ENCODE measurements around the gene PTGDR2. TPM values are rescaled to one million over a fixed set of nuclear protein-coding genes. Genes with fewer than 3 reads are reported as not detected.

PTGDR2 gene
- total RNA-seq, 4 donors from 2014 or later: 0.31 to 2.7 (median 0.85) TPM; not detected in 1

DNA sequence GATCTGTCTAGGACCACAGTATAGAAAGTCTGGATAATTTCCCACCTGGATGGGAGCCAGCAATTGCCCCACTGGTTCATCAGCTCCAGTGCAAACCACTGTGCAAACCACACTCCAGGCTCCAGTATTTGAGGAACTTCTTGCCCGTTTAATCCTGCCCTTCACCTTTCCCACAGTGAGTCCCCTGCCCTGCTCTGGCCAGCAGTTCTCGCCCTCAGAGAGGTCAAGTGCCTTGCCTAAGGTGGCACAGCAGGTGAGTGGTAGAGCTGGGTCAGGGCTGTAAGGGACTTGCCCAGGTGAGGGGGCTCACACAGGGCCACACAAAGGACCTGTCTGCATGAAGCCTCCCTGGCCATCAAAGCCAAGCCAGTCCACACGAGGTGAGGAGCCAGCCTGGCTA is 46.5 kb downstream of the PTGDR2 start:
- Histone ChIP-seq H3K27me3 (peaks cover 0 to 18% (median 0%) of the 10 kb centered on the region in 4 donors), H3K27ac (no peak overlapping the region), H3K9me3 (no peaks in the 10 kb centered on the region), H3K36me3 (no peaks in the 10 kb centered on the region), H3K4me3 (no peak overlapping the region), H3K4me1 (peaks cover 0 to 6% (median 0%) of the 10 kb centered on the region in 3 donors)
- TF ChIP-seq, protein P1, sequence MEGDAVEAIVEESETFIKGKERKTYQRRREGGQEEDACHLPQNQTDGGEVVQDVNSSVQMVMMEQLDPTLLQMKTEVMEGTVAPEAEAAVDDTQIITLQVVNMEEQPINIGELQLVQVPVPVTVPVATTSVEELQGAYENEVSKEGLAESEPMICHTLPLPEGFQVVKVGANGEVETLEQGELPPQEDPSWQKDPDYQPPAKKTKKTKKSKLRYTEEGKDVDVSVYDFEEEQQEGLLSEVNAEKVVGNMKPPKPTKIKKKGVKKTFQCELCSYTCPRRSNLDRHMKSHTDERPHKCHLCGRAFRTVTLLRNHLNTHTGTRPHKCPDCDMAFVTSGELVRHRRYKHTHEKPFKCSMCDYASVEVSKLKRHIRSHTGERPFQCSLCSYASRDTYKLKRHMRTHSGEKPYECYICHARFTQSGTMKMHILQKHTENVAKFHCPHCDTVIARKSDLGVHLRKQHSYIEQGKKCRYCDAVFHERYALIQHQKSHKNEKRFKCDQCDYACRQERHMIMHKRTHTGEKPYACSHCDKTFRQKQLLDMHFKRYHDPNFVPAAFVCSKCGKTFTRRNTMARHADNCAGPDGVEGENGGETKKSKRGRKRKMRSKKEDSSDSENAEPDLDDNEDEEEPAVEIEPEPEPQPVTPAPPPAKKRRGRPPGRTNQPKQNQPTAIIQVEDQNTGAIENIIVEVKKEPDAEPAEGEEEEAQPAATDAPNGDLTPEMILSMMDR (IDR thresholded peaks at IDR 0.05): no peak
- TF ChIP-seq POLR2A (IDR thresholded peaks at IDR 0.05): no peak
- 59 to 67% methylated on average over 2 to 3 of the region's 3 CpGs for WGBS, 2 donors
- DNase-seq: no peak
- intact Hi-C loops (cut with DNase I): no loop called here

- Histone ChIP-seq H3K27me3 (peaks cover 0 to 17% (median 0%) of the 10 kb centered on the region in 4 donors), H3K9me3 (no peaks in the 10 kb centered on the region), H3K27ac (no peak overlapping the region), H3K36me3 (no peaks in the 10 kb centered on the region), H3K4me1 (no peaks in the 10 kb centered on the region), H3K4me3 (no peak overlapping the region)
- WGBS, 2 donors: 75 to 80% methylated on average over 7 of the region's 7 CpGs
- intact Hi-C loops (cut with DNase I): no loop called here
- TF ChIP-seq, protein P1 (IDR thresholded peaks at IDR 0.05): no peak
- TF ChIP-seq POLR2A (IDR thresholded peaks at IDR 0.05): no peak
- DNase-seq: no peak
Measured at GRCh38 chr11:60803273-60803936, 52.3 kb downstream of the PTGDR2 start.

- TF ChIP-seq POLR2A (IDR thresholded peaks at IDR 0.05): no peak
- TF ChIP-seq, protein P1 (IDR thresholded peaks at IDR 0.05): no peak
- intact Hi-C loops (cut with DNase I): no loop called here
- Histone ChIP-seq H3K4me1 (no peaks in the 10 kb centered on the region), H3K4me3 (no peak overlapping the region), H3K27me3 (peaks cover 0 to 28% (median 0%) of the 10 kb centered on the region in 4 donors), H3K27ac (no peak overlapping the region), H3K9me3 (no peaks in the 10 kb centered on the region), H3K36me3 (no peaks in the 10 kb centered on the region)
- DNase-seq: no peak
- 84 to 92% methylated on average over 9 to 10 of the region's 10 CpGs for WGBS, 2 donors
Measured at GRCh38 chr11:60801194-60801593, 54.6 kb downstream of the PTGDR2 start.

Other genes starting within 250 kb of the PTGDR2 start
- gene MS4A8, start 156.3 kb downstream of the PTGDR2 start, total RNA-seq: not detected
- not detected for gene MS4A18, start 131.2 kb downstream of the PTGDR2 start, total RNA-seq
- not detected for gene MS4A15, start 99.1 kb downstream of the PTGDR2 start, total RNA-seq
- gene MS4A10, start 70.6 kb downstream of the PTGDR2 start, total RNA-seq: not detected
- gene CCDC86, start 13.8 kb downstream of the PTGDR2 start, total RNA-seq: 10 to 100 TPM; 11.8 to 38.0 (median 24.4) TPM
- not detected for gene ZP1, start 11.6 kb upstream of the PTGDR2 start, total RNA-seq
- gene PRPF19, start 50.6 kb upstream of the PTGDR2 start, total RNA-seq: 10 to 100 TPM; 65.0 to 90.2 (median 84.1) TPM
- gene TMEM109, start 58.2 kb upstream of the PTGDR2 start, total RNA-seq: 100 to 1,000 TPM in 1 of 4 donors, 10 to 100 TPM in 3; 66.7 to 115 (median 89.0) TPM
- gene TMEM132A, start 68.5 kb upstream of the PTGDR2 start, total RNA-seq: 10 to 100 TPM; 11.8 to 52.7 (median 17.8) TPM
- 10 to 100 TPM in 2 of 4 donors, 1 to 10 TPM in 2; 4.0 to 11.5 (median 7.9) TPM for gene SLC15A3, start 96.2 kb upstream of the PTGDR2 start, total RNA-seq
- 1 to 10 TPM in 3 of 4 donors, under 1 TPM in 1; 0.79 to 4.4 (median 1.4) TPM for gene CD6, start 115.7 kb upstream of the PTGDR2 start, total RNA-seq
- gene CD5, start 246.5 kb upstream of the PTGDR2 start, total RNA-seq: 1 to 10 TPM in 3 of 4 donors, under 1 TPM in 1; 0.75 to 5.8 (median 2.2) TPM

All from esophagus squamous epithelium (tissue), 5 donors.